Ascending aorta (tissue), 2 donors: Measurements from ENCODE around the gene NDEL1. TPM values are rescaled to one million over a fixed set of nuclear protein-coding genes. Genes with fewer than 3 reads are reported as not detected.
A peak's percentile ranks its signal among the peaks of the same experiment; 100 is the strongest.

Experiments
- DNase-seq, 2 donors: peaks; one replicate each; pipeline ENCODE4 v3.0.0-alpha.2; 2019; ENCODE audit warnings: low spot score in 2 of 2
- H3K27ac ChIP-seq, 2 donors: fragments of 200-600 bp; sonication (generic); one replicate each; pipeline ENCODE4 v1.5.1; 2016 to 2017; ENCODE audit warnings: mild to moderate bottlenecking in 1 of 2
- H3K27me3 ChIP-seq: fragments of 200-600 bp; sonication (generic); one replicate; pipeline ENCODE4 v1.5.1; 2017
- H3K36me3 ChIP-seq, 2 donors: fragments of 200-600 bp; sonication (generic); one replicate each; pipeline ENCODE4 v1.5.1; 2016
- H3K4me1 ChIP-seq, 2 donors: fragments of 200-600 bp; sonication (generic); one replicate each; pipeline ENCODE4 v1.5.1; 2016 to 2017; ENCODE audit warnings: mild to moderate bottlenecking in 1 of 2
- H3K4me3 ChIP-seq, 2 donors: fragments of 200-600 bp; sonication (generic); one replicate each; pipeline ENCODE4 v1.5.1; 2016 to 2017; ENCODE audit warnings: mild to moderate bottlenecking in 1 of 2
- H3K9me3 ChIP-seq, 2 donors: fragments of 200-600 bp; sonication (generic); one replicate each; pipeline ENCODE4 v1.5.1; 2016
- intact Hi-C: fragments of 100-400 bp; cut with DNase I; formaldehyde crosslinking; loops from one replicate; pipeline ENCODE4 v1.15.1; 2023
- total RNA-seq: library from RNA; depleted of rRNA; stranded (reverse); fragments of >200 nt; gene quantifications from one replicate; pipeline ENCODE4 v1.1.0, GENCODE V29; 2016
- TF ChIP-seq, protein P1 (sequence below), 3 experiments: fragments of 200-600 bp in 2 of 3; fragments of 450-650 bp in 1 of 3; sonication (generic) in 2 of 3; IDR thresholded peaks; one replicate each; pipeline ENCODE4 v1.5.1; 2016 to 2019; ENCODE audit warnings: antibody characterized with exemption in 3 of 3, mild to moderate bottlenecking in 1 of 3, moderate library complexity in 1 of 3

Gene NDEL1
- total RNA-seq, 1 donor from 2014 or later: 103 TPM

DNA sequence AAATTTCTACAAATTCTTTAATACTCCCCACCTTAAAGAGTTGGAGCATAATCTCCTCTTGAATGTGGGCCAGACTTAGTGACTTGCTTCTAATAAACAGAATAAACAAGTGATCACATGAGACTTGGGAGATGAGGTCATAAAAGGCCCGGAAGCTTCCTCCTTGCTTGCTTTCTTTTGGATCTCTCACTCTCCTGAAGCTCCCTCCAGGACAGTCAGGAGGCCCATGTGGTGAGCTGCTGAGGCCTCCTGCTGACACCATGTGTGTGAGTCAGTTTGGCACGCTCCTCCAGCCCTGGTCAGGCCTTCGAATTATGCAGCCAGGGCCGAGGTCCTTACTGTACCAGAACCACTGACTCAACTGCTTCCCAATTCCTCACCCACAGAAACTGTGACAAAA, 53.2 kb downstream of the NDEL1 start:
- Histone ChIP-seq H3K9me3 (peaks cover 0 to 3% of the 10 kb centered on the region in 2 donors), H3K27ac (peak overlapping the region; percentile 53 to 55), H3K4me3 (no peak overlapping the region), H3K4me1 (no peaks in the 10 kb centered on the region), H3K36me3 (peaks cover 93 to 99% of the 10 kb centered on the region in 2 donors), H3K27me3 (no peaks in the 10 kb centered on the region)
- TF ChIP-seq, protein P1, sequence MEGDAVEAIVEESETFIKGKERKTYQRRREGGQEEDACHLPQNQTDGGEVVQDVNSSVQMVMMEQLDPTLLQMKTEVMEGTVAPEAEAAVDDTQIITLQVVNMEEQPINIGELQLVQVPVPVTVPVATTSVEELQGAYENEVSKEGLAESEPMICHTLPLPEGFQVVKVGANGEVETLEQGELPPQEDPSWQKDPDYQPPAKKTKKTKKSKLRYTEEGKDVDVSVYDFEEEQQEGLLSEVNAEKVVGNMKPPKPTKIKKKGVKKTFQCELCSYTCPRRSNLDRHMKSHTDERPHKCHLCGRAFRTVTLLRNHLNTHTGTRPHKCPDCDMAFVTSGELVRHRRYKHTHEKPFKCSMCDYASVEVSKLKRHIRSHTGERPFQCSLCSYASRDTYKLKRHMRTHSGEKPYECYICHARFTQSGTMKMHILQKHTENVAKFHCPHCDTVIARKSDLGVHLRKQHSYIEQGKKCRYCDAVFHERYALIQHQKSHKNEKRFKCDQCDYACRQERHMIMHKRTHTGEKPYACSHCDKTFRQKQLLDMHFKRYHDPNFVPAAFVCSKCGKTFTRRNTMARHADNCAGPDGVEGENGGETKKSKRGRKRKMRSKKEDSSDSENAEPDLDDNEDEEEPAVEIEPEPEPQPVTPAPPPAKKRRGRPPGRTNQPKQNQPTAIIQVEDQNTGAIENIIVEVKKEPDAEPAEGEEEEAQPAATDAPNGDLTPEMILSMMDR (IDR thresholded peaks at IDR 0.05): peak in 1 of 3 experiments; percentile 25
- DNase-seq: peak in 1 of 2 donors; percentile 89
- intact Hi-C loops: no loop called here

DNA sequence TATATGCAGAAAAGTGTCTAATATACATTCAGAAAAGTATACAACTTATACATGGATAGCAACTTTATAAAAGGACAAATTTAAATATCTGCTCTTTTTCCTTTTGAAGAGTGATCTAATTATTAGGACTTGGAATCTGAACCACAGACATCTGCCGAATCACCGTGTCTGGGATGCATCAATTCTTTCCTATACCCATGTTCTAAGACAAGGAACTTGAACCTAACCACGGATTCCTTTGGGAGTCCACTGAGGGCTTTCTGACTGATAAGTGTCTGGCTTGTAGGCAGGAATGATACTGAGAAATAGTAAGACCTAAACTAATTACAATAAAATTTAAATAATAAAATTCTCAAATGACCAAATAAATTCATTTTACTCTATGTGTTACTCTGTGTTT, 54.2 kb downstream of the NDEL1 start:
- Histone ChIP-seq H3K4me1 (no peaks in the 10 kb centered on the region), H3K9me3 (peaks cover 0 to 3% of the 10 kb centered on the region in 2 donors), H3K36me3 (peaks cover 93 to 99% of the 10 kb centered on the region in 2 donors), H3K27me3 (no peaks in the 10 kb centered on the region), H3K27ac (peak overlapping the region in 1 of 2 donors; percentile 53), H3K4me3 (no peak overlapping the region)
- intact Hi-C loops: no loop called here
- DNase-seq: no peak
- TF ChIP-seq, protein P1 (IDR thresholded peaks at IDR 0.05): no peak

DNA sequence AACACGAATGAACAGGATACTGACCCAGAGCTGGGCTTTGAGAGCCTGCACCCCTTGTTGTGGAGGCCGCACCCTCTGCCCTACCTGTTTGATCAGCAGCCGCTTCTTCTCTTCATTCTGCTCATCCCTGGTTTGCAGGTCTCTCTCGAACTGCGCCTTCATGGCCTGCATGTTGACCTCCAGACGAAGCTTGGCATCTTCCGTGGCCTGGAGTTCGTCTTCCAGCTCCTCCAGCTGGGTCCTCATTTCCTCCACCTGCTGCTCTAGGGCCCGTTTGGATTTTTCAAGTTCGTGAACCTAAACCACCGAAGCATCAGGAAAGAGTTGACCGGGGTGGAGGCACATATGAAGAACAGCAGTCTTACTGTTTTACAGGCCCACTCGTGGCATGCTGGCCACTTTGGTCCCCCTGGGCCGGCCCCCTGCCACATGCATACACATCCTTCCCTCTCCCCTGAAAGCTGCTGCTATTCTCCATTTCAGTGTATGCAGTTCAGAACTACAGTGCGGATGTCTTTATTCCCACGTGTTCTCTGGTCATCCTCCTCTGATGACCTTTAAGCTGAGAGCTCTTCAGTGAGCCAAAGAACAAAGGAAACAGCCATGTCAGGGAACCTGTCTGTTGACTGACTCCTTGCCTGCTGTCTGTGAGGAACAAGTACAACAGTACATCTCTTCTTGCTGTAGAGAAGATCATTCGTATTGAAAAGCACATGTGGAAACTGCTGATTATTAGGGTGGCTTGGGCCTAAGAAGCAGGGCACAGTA, 54.8 kb downstream of the NDEL1 start:
- no peak overlapping the region for H3K4me3 ChIP-seq
- H3K36me3 ChIP-seq: peaks cover 93 to 99% of the 10 kb centered on the region in 2 donors
- H3K27ac ChIP-seq: peak overlapping the region; percentile 38 to 41
- intact Hi-C loops: no loop called here
- H3K9me3 ChIP-seq: no peaks in the 10 kb centered on the region
- H3K27me3 ChIP-seq: no peaks in the 10 kb centered on the region
- peak in 1 of 2 donors; percentile 60 for DNase-seq
- H3K4me1 ChIP-seq: no peaks in the 10 kb centered on the region
- TF ChIP-seq, protein P1 (IDR thresholded peaks at IDR 0.05): no peak

DNA sequence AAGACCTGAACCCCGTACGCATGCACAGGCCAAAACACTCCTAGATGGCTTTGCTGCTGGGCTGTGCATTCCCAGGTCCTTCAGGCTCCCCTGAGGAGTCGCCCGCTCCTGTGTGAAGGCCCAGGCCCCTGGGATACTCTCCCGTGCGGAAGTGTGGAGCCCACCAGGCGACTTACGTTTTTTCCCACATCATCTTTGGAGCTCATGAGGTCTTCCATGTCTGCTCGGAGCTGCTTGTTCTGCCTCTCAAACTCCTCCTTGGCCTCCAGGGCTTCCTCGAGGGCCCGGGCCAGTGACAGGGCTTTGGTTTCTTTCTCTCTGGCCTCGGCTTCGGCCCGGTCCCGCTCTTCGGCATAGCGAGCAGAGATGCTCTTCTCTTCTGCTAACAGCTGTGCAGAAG, 56.4 kb downstream of the NDEL1 start:
- intact Hi-C loops: no loop called here
- Histone ChIP-seq H3K4me1 (no peaks in the 10 kb centered on the region), H3K4me3 (no peak overlapping the region), H3K36me3 (peaks cover 95 to 100% of the 10 kb centered on the region in 2 donors), H3K9me3 (no peaks in the 10 kb centered on the region), H3K27ac (peak overlapping the region in 1 of 2 donors; percentile 41), H3K27me3 (no peaks in the 10 kb centered on the region)
- TF ChIP-seq, protein P1 (IDR thresholded peaks at IDR 0.05): no peak
- DNase-seq: peak in 1 of 2 donors; percentile 61

DNA sequence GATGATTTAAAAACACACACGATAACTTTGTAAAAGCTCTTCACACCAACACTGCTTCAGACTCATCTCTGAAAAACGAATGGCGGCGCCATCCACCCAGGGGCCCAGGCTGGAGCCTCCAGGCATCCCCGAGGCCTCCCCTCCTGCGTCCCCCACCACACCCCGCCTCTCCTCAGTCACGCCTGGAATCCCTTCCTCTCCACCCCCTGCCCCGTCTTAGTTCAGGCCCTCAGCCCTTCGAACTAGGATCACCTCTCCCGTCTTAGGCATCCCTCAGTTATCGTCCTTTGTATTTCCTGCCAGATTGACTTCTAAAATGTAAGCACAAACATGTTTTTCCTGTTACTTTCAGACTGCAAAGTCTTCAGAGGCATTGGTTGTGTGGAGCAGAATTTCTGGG, 58.3 kb downstream of the NDEL1 start:
- TF ChIP-seq, protein P1 (IDR thresholded peaks at IDR 0.05): no peak

More for the DNA sequence above, 58.3 kb downstream of the NDEL1 start:
- H3K27ac ChIP-seq: peak overlapping the region; percentile 29 to 41
- H3K4me1 ChIP-seq: no peaks in the 10 kb centered on the region
- intact Hi-C loops: no loop called here
- H3K27me3 ChIP-seq: no peaks in the 10 kb centered on the region
- peak in 1 of 2 donors; percentile 62 for DNase-seq
- H3K9me3 ChIP-seq: no peaks in the 10 kb centered on the region
- no peak overlapping the region for H3K4me3 ChIP-seq
- H3K36me3 ChIP-seq: peaks cover 91 to 100% of the 10 kb centered on the region in 2 donors
